ENCODE data around the gene ATP10A. TPM values are rescaled to one million over a fixed set of nuclear protein-coding genes. Genes with fewer than 3 reads are reported as not detected.

Gene ATP10A
- total RNA-seq, 1 donor from 2014 or later, result not detected

DNA sequence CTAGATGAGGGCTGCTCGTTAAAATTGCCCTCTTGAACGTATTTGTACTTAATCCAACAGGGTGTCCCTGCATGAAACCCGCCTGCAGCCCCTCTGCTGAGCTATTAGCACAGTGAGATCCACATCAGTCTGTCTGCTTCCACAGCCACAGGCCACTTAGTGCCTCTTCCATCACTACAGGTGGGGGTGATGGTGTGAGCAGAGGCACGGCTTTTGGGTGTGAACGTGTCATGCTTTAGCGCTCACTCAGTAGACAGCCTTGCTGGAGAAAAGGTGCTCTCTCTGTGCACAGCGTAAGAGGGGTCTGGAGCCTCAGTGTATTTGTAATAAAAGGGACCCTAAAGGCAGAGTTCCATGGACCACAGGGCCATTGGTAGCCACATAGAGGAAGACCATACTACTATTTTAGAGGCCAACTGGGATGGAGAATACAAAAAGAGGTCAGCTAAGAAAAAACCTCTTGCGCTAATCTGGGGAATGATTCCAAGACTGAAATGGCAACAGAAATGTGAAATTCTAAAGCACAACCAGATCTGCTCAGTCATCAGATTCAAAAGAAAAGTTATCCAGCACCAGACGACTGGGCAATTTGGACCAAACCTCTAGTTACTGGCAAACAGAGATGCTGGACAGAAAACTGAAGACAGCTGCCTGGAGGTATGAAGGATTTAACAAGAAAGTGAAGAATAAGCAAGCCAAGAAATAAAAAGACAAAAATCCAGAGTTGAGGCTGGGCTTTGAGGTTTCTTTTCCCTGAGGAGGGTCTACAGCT lies 120.2 kb downstream of the ATP10A start:
- DNase-seq (ENCODE audit: low read depth in 2 of 2), result no peak

DNA sequence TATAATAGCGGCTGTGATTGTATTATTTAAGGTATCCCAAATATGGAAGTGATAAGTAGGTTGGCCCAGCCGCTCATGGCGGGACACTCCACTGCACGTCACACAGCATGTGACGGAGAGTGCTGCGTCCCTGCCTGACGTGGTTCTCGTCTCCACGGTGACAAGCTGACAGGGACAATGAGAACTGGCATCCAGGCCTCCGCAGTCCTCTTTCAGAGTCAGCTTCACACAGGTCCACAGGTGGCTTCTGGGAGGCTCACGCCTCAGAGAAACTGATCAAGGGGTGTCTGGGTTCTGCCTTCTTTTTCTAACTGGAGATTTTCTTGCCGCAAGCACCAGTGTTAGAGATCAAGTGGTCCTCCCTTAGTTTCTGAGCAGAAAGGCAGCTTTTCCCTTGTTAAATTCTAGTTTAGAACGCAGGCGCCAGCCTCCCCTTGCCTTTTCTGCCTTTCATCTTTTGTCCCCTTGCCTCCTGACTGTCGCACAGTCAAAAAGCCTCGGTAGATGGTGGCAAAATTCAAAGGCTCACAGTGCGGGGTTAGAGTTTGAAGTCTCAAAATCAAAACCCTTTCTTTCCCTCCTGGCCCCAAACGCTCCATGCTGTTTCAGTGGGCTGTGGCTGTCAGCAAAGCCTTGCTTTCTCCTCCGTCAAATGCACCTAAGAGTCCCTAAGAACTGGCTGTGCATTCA lies 120.9 kb downstream of the ATP10A start:
- no peak for DNase-seq (ENCODE audit: low read depth in 2 of 2)

DNA sequence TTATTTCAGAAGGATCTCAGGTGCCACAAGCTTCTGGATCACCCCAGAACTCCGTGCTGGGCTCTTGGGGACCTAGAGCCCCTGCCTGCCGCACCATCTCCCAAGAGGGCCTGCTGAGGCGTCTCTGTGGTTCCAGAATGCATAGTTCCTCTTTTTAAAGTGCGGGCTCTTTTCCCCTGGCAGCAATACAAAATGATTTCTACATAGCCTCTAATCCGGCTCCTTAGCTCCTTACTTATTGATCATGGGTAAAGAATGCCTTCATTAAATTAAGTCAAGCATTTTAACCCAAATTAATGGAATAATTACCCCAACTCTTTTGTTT lies 121.9 kb downstream of the ATP10A start:
- DNase-seq (ENCODE audit: low read depth in 2 of 2), result no peak

DNA sequence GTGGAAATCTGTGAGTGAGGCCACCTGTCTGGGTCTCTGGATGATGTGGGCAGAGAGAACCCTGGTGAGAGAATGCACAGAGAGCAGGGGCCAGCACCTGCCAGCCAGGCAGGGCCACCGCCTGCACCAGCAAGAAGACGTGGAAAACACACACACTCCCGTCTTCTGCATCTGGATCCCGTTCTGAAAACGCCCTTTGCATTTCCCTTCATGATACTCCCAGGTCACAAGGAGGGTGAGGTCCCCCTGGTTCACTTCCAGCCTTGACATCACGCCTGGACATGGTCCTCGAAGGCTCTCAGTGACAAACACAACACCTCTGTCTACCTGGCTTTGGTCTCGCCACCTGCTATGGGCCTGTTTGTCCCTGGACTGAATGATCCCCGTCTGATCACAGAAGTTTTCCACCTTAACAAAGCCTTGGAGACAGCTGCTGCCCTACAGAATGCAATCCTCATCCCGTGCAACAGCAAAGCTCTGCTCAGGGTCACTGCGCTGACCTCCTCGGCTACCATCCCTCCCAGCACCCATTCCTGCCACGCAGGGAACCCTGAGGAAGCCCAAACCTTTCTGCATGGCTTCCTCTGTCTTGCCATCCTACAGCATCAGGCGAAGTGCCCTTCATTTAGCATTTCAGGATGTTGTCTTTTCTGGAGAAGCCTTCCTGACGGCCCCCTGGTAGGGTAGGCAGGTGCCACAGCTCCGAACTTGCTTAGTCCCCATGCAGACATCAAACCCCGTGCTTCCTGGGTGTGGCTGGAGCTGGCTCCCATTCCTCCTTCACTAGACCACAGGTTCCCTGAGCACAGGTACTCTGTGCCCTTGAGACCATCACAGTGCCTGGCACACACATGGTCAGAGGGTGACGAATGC lies 122.5 kb downstream of the ATP10A start:
- no peak for DNase-seq (ENCODE audit: low read depth in 2 of 2)

DNA sequence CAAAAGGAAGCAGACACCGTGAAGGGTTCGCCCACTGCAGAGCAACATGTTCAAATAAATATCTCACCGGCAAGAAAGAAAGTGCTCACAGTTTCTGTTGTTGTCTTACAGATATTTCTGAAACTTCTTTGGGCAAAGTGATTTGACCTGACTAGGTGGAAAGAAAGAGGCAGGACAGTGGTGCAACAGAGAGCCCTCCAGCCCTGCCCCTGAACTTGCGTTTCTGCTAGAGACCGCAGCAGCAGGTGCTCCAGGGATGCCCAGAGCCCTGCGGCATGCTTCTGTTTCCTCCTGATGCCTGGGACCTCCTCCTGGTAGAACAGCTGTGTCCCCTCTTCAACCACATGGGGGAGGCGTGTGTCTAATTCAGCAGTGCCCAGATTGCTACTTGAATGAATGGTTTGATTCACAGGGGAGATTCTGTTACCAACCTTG lies 123.4 kb downstream of the ATP10A start:
- DNase-seq (ENCODE audit: low read depth in 2 of 2), result no peak

GRCh38 chr15:25738171-25738965 lies 124.8 kb downstream of the ATP10A start:
- no peak for DNase-seq (ENCODE audit: low read depth in 2 of 2)

- DNase-seq (ENCODE audit: low read depth in 2 of 2), result no peak
Observed at GRCh38 chr15:25737218-25737643, 125.9 kb downstream of the ATP10A start.

DNA sequence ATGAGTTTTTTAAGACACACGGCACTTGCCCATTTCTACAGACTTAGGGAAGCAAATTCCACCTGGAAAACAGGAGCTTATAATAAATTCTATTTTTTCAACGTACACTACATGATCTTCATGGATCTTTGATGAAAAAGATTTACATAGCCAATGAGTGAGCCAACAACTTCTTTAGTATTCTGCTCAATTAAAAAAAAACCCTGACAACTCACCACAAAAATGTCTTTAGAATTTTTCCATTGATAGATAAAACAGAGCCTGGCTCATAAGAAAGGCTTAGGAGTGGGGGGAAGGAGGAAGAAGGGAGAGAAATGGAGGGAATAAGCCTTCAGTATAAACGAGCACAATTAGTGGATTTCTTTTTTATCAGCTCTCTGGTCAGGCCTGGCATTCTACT lies 126.7 kb downstream of the ATP10A start:
- no peak for DNase-seq (ENCODE audit: low read depth in 2 of 2)

DNA sequence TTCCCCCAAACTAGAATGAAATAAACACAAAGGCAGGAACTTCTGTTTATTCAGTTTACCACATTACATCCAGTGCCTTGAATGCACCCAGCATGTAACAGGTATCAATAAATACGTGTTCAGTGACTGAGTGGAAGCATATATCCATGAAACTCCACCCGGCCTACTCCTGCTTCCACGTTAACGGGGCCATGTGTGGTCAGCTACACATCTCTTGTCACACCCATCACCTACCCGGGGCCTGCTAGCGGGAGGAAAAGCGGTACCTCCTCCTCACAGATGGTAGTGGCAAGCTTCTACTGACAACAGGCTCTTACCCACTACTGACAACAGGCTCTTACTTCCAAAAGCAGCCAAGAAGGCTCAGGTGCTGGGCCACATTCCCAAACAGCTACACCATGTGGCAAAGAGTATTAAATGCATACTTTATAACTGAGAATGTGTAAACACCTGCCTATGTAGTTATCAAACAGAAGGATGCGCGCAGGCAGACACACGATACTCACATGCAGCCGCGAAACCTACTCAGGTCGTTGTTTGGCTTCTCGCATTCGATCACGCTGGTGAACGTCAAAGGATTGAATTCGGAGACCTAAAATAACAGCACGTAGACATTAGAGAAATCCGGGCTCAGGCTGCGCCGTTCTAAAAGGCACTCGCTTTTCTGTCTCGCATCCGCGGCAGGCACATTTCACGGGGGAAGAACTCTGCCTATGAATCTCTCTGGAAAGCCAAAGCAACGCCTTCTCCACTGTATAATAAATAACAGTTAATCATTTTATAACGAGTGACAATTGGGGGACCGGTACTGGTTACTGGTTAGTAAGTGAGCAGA lies 127.4 kb downstream of the ATP10A start:
- no peak for DNase-seq (ENCODE audit: low read depth in 2 of 2)

- DNase-seq (ENCODE audit: low read depth in 2 of 2), result no peak
Observed at GRCh38 chr15:25734680-25735355, 128.3 kb downstream of the ATP10A start.

DNA sequence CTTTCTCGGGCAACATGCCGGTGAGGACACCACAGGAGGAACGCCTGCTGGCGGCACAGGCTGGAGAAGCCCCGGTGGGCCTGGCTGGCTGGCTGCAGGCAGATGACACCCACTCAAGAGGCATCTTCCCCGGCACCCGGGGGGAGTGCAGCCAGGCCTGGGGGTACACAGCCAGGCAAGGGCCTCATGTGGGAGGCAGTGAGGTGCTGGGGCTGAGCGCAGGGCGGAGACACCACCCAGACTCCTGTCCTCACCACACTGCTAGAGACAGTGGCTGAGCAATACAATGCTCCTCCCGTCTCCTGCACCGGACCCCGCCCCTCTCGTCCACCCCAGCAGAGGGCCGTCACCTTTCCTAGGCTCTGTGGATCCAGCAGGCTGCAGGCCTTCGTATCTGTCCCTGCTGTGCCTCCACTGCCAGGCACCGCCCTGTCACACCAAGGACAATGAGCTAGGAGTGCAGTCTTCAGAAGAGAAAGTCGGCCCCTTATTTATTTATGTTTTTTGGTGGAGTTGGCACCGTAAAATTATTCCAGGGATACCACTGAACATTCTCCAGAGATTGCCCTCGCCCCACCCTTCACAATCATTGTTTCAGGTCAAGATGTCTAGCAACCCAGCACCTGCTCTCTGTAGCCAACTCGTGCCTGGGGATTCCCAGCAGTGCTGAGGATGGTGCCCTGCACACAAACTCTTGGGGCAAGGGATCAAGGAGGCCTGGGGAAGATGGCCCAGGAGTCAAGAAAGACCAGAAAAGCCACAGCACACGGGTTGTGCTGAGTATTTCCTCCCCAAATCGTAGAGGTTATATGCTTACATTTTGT lies 129.1 kb downstream of the ATP10A start:
- DNase-seq (ENCODE audit: low read depth in 2 of 2), result no peak

- DNase-seq (ENCODE audit: low read depth in 2 of 2), result no peak
Observed at GRCh38 chr15:25733036-25733855, 129.9 kb downstream of the ATP10A start.

- DNase-seq (ENCODE audit: low read depth in 2 of 2), result no peak
Observed at GRCh38 chr15:25732191-25732590, 130.9 kb downstream of the ATP10A start.

GRCh38 chr15:25731411-25731810 lies 131.7 kb downstream of the ATP10A start:
- no peak for DNase-seq (ENCODE audit: low read depth in 2 of 2)

- DNase-seq (ENCODE audit: low read depth in 2 of 2), result no peak
Observed at GRCh38 chr15:25730918-25731317, 132.2 kb downstream of the ATP10A start.

GRCh38 chr15:25728816-25729215 lies 134.3 kb downstream of the ATP10A start:
- DNase-seq (ENCODE audit: low read depth in 2 of 2), result no peak

GRCh38 chr15:25727867-25728600 lies 135.1 kb downstream of the ATP10A start:
- no peak for DNase-seq (ENCODE audit: low read depth in 2 of 2)
